ENCODE data around the gene PPIL4.

Gene PPIL4

GRCh38 chr6:149484733-149485700, 60.8 kb downstream of the PPIL4 start, which contains the start of gene ZC3H12D:
Gene ZC3H12D (minus strand): TSS chr6:149485014. CDS start chr6:149474543, 10,471 bp downstream.
- H3K4me3 ChIP-seq (replicated peaks; ENCODE audit: low read depth, low read length): peak within 1 kb of the TSS; percentile 76
- peak; percentile 83 for DNase-seq (ENCODE audit: extremely low read depth, insufficient read length)
- H3K27me3 ChIP-seq (replicated peaks; ENCODE audit: control insufficient read depth, insufficient read depth, low read length): no peaks in the 10 kb centered on the region
- H3K36me3 ChIP-seq (ENCODE audit: control insufficient read depth, insufficient read depth, low read length): no peaks in the 10 kb centered on the region
- peak; percentile 71 for TF ChIP-seq CTCF (IDR thresholded peaks at IDR 0.05; ENCODE audit: insufficient read depth, low read length, poor library complexity, severe bottlenecking)

- DNase-seq (ENCODE audit: extremely low read depth, insufficient read length): no peak
- TF ChIP-seq CTCF (IDR thresholded peaks at IDR 0.05; ENCODE audit: insufficient read depth, low read length, poor library complexity, severe bottlenecking): no peak
- peak overlapping the region; percentile 76 for H3K4me3 ChIP-seq (replicated peaks; ENCODE audit: low read depth, low read length)
- H3K27me3 ChIP-seq (replicated peaks; ENCODE audit: control insufficient read depth, insufficient read depth, low read length): no peaks in the 10 kb centered on the region
- H3K36me3 ChIP-seq (ENCODE audit: control insufficient read depth, insufficient read depth, low read length): no peaks in the 10 kb centered on the region
Measured at GRCh38 chr6:149483849-149484655, 61.8 kb downstream of the PPIL4 start.

- DNase-seq (ENCODE audit: extremely low read depth, insufficient read length): no peak
- H3K4me3 ChIP-seq (replicated peaks; ENCODE audit: low read depth, low read length): peak overlapping the region; percentile 76
- no peaks in the 10 kb centered on the region for H3K27me3 ChIP-seq (replicated peaks; ENCODE audit: control insufficient read depth, insufficient read depth, low read length)
- no peaks in the 10 kb centered on the region for H3K36me3 ChIP-seq (ENCODE audit: control insufficient read depth, insufficient read depth, low read length)
- no peak for TF ChIP-seq CTCF (IDR thresholded peaks at IDR 0.05; ENCODE audit: insufficient read depth, low read length, poor library complexity, severe bottlenecking)
Measured at GRCh38 chr6:149483334-149483725, 62.5 kb downstream of the PPIL4 start.

GRCh38 chr6:149482545-149483333, 63.1 kb downstream of the PPIL4 start:
- peak overlapping the region; percentile 76 for H3K4me3 ChIP-seq (replicated peaks; ENCODE audit: low read depth, low read length)

More at GRCh38 chr6:149482545-149483333, 63.1 kb downstream of the PPIL4 start:
- no peak for TF ChIP-seq CTCF (IDR thresholded peaks at IDR 0.05; ENCODE audit: insufficient read depth, low read length, poor library complexity, severe bottlenecking)
- no peaks in the 10 kb centered on the region for H3K27me3 ChIP-seq (replicated peaks; ENCODE audit: control insufficient read depth, insufficient read depth, low read length)
- H3K36me3 ChIP-seq (ENCODE audit: control insufficient read depth, insufficient read depth, low read length): no peaks in the 10 kb centered on the region
- DNase-seq (ENCODE audit: extremely low read depth, insufficient read length): peak; percentile 64

All from GM06990 (cell line).